Astrocyte of the spinal cord (primary cell): ENCODE measurements around the gene CHN2.

ENCODE experiments used
- DNase-seq: peaks from one replicate; pipeline ENCODE4 v3.0.0; 2011; ENCODE audit warnings: low read depth, low spot score
- H3K4me3 ChIP-seq: 2 replicates; pipeline ENCODE4 v1.5.1; 2011; ENCODE audit warnings: low read depth, mild to moderate bottlenecking, low read length, moderate library complexity
- CTCF ChIP-seq: IDR thresholded peaks from 2 replicates; pipeline ENCODE4 v1.5.1; 2012; ENCODE audit warnings: low read depth, mild to moderate bottlenecking, low read length, inconsistent platforms
- in situ Hi-C: cut with HindIII; loops from 2 replicates; pipeline ENCODE4 v1.10.0; 2017; ENCODE audit warnings: low sequenced_read_pairs

CHN2 gene

DNA sequence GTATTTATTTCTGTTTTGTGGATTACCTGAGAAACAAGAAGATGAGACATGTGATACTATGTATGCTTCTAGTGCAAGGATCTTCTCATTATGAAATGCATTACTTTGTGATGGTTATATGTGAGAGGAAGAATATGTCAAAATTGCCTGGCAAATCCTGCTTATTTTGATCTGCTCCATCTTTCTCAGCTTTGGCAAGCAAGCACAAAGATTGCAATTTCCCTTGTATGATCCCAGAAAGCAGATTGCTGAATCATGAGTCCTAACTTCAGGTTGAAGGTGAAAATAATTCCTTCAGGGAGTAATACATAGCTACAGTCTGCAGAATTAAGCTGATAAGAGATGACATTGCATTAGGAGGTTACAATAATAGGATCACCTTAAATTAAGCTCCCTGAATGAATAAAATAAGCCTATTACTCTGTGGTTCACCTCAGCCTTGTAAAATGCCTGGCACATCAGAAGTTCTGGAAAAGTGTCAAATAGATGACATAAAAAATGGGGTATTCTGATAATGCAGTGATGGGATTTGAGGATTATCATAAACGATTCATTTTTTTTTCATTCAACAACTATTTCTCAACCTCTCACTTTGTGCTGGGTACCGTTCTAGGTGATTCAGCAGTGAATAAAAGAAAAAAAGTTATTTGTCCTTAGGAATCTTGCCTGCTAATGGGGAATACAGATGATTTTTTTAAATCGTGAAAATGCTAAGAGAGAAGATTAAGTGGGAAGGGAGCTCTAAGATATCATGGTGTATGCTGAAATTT lies 120.7 kb downstream of the CHN2 start:
- no peak overlapping the region for H3K4me3 ChIP-seq
- TF ChIP-seq CTCF, result no peak
- in situ Hi-C loops, result no loop called here
- no peak for DNase-seq

DNA sequence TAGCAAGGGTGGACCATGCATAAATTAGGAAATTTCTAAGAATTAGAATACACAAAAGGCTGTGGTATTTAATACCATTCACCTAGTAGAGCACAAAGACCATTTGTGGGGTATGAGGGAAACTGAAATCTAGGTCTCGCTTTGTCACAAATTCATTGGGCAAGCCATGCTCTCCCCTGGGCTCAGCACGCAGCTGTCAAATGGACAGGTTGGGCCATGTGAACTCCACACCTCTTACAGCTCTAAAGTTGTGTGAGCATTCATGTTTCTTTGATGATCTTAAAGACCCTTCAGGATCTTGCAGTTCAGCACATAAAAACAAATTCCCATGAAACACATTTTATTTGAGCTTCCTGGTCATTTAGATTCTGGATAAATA lies 121.3 kb downstream of the CHN2 start:
- no peak for DNase-seq
- no peak for TF ChIP-seq CTCF
- in situ Hi-C loops, result no loop called here
- no peak overlapping the region for H3K4me3 ChIP-seq

GRCh38 chr7:29316926-29317325 lies 122.4 kb downstream of the CHN2 start:
- no peak for DNase-seq
- no peak overlapping the region for H3K4me3 ChIP-seq
- no peak for TF ChIP-seq CTCF
- in situ Hi-C loops, result no loop called here

- TF ChIP-seq CTCF, result no peak
- no peak overlapping the region for H3K4me3 ChIP-seq
- no peak for DNase-seq
- in situ Hi-C loops, result no loop called here
These were observed 124.5 kb downstream of the CHN2 start for GRCh38 chr7:29318853-29319718.

DNA sequence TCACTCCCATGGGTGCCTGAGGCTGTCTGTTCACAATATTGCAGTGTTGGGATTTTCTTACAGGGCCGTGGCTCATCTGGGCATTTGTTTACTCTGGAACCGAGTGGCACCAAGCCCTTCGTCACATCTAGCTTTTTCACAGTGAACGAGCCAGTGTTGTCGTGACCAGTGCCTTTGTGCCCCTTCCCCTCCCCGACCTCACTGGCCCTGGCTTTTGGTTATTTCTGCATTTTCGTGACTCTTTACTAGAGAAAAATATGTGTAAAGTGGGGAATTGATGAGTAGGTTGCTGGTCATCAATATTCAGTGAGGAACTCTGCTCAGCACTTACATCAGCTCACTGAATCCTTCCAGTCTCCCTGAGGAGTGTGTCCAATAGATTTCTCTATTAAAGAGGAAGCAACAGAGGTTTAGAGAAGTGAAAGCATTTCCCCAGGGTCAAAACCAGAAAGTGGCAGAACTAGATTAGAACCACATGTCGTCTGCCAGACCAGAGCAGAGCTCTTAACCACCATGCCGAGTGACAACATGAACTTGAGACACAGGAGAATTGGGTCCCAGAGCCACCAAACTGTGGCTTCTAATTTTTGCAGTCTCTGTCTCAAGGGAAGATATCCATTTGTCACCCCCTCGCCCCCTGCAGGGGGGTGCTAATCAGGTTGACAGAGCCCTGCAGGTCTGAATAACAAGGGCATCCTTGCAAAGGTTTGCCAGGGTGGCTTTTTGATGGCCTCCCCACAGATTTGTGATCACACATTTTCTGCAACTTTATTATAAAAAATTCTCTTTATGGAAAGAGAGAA lies 125.3 kb downstream of the CHN2 start:
- no peak for DNase-seq
- TF ChIP-seq CTCF, result no peak
- H3K4me3 ChIP-seq, result no peak overlapping the region
- in situ Hi-C loops, result no loop called here

DNA sequence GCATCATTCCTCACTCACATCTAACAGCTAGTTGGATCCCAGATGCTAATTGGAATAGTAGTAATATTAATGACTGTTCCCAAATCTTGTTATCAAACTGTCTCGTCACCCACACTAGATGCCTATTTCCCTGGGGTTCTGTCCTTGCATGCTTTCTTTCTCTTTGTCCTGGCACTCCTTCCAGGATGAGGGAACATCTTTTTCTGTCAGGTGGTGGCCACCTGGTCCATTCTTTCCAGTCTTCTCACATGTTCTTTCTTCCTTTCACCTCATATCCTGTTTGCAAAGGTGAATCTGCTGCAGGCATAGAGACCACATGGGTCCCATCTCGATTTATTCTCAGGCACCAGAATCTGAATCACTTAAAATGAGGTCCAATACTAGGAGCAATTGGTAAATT lies 126.0 kb downstream of the CHN2 start:
- in situ Hi-C loops, result no loop called here
- TF ChIP-seq CTCF, result no peak
- no peak overlapping the region for H3K4me3 ChIP-seq
- no peak for DNase-seq
